Adipose tissue (tissue), 3 donors: ENCODE results near the gene LAMB4. TPM values are rescaled to one million over a fixed set of nuclear protein-coding genes. Genes with fewer than 3 reads are reported as not detected.
"Not testable (repeated sequence)": the region's sequence is repeated elsewhere in the genome, so short reads cannot be mapped to it uniquely, and the experiment has no call there.

Source experiments
- H3K27ac ChIP-seq: one replicate; pipeline ENCODE4 v1.5.1; 2013; ENCODE audit warnings: low read depth, low read length
- WGBS, 3 donors: extraction: QIAGEN DNeasy Blood & Tissue Kit; methylation state at CpG; one replicate each; pipeline ENCODE4 v1.1.7; 2013; 5-methylcytosine and 5-hydroxymethylcytosine counted together
- polyA plus RNA-seq, 3 donors: library from polyadenylated mRNA; stranded (reverse); fragments of 200-250 nt; gene quantifications; one replicate each; pipeline ENCODE4 v1.2.3, GENCODE V29; 2013
- donor health status: healthy with polysubstance abuse.
- donor health status: Bipolar disorder and iron deficiency.
- donor health status: healthy.

Gene LAMB4
- polyA plus RNA-seq, 3 donors = 0.13 to 0.17 TPM; not detected in 1

GRCh38 chr7:108033309-108033708 lies 96.9 kb downstream of the LAMB4 start:
- H3K27ac ChIP-seq = not testable (repeated sequence)
- 86 to 93% (median 92%) methylated on average over 8 of the region's 8 CpGs for WGBS, 3 donors

DNA sequence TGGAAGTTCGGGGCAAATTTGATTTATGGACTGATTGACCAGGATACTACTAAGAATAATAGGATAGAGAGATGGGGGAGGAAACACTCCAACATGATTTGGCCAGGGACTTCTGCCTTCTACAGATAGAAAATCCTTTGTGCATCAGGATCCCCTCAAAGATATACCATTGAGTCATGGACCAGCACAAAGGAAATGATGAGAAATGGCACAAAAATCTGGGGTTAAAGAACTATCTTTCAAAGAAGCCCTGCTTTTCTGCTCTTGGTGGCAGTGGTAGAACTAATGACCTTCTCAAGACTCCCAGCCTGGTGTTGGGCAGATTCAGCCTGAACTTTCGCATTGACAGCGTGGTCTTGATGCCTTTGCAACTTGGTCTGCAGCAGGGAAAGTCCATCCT lies 99.6 kb downstream of the LAMB4 start:
- H3K27ac ChIP-seq = no peak overlapping the region
- WGBS, 3 donors = 94 to 97% (median 95%) methylated on average over 3 of the region's 3 CpGs

DNA sequence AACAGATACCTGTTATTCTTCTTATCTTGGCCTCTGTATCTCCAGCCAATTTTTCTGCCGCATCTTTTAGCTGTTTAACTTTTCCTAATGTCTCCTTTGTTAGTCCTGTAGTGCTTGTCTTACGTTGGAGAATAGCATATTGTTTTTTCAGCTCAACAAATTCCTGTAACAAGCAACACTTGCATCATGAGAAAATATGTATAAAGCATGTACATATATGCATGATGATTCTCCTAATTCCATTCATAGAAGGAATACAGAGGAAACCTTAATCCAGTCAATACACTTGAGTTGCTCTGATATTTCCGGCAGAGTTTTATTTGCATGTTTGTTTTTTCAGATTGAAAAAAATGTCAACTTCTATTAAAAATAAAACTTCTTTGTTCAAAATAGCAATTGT lies 101.1 kb downstream of the LAMB4 start:
- whole genome bisulfite sequencing, 3 donors = 89 to 97% (median 93%) methylated on average over 3 of the region's 3 CpGs
- no peak overlapping the region for H3K27ac ChIP-seq

- H3K27ac ChIP-seq = no peak overlapping the region
- 47 to 89% (median 88%) methylated on average over 2 of the region's 2 CpGs for WGBS, 3 donors
These were observed 102.0 kb downstream of the LAMB4 start for GRCh38 chr7:108028111-108028510.

DNA sequence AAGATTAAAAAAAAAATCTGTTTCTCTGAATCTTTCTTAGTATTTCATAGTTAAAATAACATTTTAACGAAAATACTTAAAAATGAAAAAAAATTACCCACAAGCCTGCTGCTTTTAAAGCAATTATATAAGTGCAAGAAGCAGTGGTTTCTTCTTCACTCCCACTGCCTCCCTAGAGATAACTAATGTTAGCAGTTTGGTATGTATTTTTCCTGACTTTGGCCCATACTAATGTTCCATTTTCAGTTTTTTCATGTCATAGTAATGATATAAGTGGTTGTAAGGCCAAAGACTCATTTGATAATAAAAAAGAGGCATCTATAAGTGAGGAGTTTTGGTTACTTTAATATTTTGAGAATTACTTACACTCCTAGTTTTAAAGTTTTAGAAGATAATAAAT lies 102.9 kb downstream of the LAMB4 start:
- no peak overlapping the region for H3K27ac ChIP-seq
- whole genome bisulfite sequencing, 3 donors = 40 to 77% (median 56%) methylated on average over 1 of the region's 1 CpG

DNA sequence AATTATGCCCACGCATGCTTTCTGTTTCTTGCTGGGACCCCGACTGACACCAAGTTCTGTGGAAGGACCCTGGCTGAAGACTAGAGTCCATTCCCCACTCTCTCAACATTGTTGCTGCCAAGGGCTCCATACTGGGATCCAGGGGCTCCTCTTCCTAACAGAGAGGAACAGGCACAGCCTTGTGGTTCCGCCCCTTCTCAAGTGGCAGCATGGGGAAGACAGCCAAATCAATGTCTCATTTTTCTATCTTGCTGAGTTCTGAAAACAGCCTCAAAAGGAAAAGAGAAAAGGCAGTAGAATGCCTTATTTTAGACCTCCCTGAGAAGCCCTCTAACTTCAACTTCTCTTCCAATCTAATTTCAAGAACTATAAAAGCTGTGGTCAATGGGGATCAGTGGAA lies 103.5 kb downstream of the LAMB4 start:
- H3K27ac ChIP-seq = no peak overlapping the region
- 77 to 92% (median 80%) methylated on average over 3 of the region's 3 CpGs for WGBS, 3 donors

DNA sequence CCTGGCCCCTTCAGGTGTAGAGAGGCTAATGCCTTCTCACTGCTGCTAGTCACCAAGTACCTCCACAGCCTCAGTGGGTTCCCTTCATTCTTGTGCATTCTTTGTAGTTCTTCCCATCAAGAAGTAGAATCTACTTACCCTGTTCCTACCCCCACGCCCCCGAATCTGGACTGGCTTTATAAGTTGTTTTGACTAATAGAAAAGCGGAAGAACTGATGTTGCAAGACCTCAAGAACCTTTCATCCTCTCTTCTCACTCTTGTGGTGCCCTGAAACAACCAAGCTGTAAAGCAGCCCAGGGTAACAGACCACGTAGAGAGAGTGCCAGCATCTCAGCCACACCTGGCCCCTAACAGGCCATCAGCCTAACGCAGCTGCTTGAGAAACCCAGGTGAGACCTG lies 104.0 kb downstream of the LAMB4 start:
- WGBS, 3 donors = 80 to 98% (median 92%) methylated on average over 5 of the region's 5 CpGs
- H3K27ac ChIP-seq = no peak overlapping the region

DNA sequence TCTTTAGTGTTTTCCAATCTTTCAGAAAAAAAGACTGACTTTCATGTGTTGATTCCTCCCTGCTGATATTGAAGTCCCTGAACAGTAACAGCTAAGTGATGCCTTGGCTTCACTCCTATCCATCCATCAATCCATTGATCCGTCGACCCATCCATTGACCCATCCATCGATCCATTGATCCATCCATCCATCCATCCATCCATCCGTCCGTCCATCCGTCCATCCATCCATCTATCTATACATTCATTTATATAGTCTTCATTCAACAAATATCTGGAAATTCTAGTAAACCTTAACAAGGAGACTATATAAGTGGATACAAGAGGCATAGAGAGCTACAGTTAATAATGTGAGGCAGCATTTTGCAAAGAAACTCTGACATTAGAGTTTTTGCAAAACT lies 105.6 kb downstream of the LAMB4 start:
- WGBS, 3 donors = 87 to 92% (median 89%) methylated on average over 6 of the region's 6 CpGs
- no peak overlapping the region for H3K27ac ChIP-seq

- 69 to 93% (median 77%) methylated on average over 2 of the region's 2 CpGs for WGBS, 3 donors
- no peak overlapping the region for H3K27ac ChIP-seq
These were observed 109.6 kb downstream of the LAMB4 start for GRCh38 chr7:108020585-108020984.

DNA sequence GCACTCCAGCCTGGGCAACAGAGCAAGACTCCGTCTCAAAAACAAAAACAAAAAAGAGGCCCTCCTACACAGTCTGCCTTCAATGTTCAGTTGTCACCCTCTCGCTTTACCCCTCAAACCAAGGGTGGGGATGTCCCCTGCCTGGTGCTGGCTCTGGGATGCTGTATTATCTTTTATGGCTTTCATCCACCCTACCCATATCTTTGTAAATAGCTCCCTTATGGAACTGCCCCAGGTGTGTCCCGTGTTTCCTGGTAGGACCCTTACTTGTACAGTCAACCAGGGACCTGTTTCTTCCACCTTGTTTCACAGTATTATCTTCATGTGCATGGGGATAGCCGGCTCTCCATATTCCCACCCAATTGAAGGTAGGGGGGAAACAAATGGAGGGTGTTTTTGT lies 111.5 kb downstream of the LAMB4 start:
- no peak overlapping the region for H3K27ac ChIP-seq
- 91 to 94% (median 92%) methylated on average over 4 of the region's 4 CpGs for WGBS, 3 donors

DNA sequence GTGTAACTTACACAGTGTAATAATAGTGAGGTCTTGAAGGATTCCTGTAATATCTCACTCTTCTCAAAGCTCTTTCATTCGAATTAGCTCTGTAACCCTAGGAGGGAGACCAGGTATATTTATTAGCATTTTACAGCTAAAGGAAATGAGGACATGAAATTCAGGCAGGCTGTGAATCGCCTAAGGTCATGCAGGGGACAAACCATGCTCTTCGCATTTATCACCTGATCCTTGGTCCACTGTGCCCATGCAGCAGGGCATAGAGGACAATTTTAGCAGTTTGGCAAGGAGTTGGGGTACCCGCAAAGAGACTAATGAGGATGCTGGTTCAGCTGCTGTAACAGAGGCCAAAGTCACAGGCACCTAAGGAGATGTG lies 112.4 kb downstream of the LAMB4 start:
- 87 to 88% (median 87%) methylated on average over 4 of the region's 4 CpGs for WGBS, 3 donors
- no peak overlapping the region for H3K27ac ChIP-seq

GRCh38 chr7:108016841-108017775 lies 113.1 kb downstream of the LAMB4 start:
- WGBS, 3 donors = 44 to 74% (median 74%) methylated on average over 2 of the region's 2 CpGs
- H3K27ac ChIP-seq = no peak overlapping the region

- H3K27ac ChIP-seq = no peak overlapping the region
- 67 to 90% (median 88%) methylated on average over 2 of the region's 2 CpGs for WGBS, 3 donors
These were observed 114.4 kb downstream of the LAMB4 start for GRCh38 chr7:108015740-108016139.

GRCh38 chr7:108014747-108015682 lies 115.1 kb downstream of the LAMB4 start:
- no peak overlapping the region for H3K27ac ChIP-seq
- WGBS, 3 donors = 67 to 92% (median 85%) methylated on average over 6 of the region's 6 CpGs

DNA sequence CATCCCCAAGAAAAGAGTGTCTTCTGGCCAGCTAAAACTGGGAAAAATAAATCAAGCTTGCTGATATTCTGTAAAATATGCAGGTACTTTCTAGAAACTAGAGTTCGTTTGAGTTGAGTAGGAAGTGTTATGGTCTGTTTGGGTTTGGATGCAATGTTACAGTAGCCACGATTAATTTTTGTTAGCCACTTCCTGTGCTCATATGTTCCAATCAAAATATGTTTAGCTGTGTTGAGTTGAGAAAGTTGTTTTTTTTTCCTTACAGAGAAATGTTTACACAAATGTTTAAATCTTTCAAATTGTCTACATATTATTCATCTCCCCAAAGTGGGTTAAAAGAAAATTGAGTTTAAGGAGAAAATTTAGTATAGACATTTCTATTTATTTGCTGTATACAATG lies 115.9 kb downstream of the LAMB4 start:
- WGBS, 3 donors = 36 to 71% (median 39%) methylated on average over 2 of the region's 2 CpGs
- H3K27ac ChIP-seq = no peak overlapping the region

DNA sequence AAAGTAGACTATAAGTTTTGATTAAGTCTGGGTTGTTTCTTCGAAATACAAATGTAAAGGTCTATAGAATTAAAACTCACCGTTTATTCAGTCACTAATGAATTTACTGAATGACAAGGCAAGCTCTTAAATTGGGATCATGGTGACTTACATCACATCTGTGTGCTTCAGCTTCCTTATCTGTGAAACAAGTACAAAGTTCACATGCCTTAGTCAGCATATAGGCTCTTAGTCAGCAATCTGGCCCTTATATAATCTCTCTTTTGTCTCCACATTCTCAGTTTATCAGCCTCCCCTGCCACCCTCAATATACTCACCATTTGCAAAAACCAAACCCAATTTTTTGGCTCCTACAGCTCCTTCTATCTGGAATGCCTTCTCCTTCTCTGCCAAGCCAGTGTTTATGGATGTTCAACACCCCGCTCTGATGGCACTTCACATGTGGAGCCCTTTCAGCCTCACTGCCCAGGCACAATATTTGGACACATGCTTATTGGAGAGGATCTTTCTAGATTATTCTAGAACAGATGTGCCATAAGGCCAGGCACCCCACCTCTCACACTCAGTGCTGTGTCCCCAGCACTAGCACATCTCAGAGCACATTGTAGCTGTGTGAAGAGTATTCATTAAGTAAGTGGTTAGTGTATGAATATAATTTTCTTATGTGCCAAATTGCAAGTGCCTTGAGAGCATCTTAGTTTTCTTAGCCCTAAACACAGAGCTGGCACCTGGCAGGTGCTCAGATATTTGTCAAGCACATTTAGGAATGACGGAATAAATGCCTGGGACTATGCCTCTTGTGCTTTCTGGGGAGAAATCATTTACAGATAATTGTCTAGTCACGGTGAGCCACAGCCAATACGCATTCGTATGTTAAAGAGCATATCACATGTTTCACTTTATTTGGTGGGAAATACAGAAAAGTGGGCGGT lies 117.4 kb downstream of the LAMB4 start:
- H3K27ac ChIP-seq = no peak overlapping the region
- 81 to 92% (median 84%) methylated on average over 8 of the region's 8 CpGs for WGBS, 3 donors

GRCh38 chr7:108010377-108010776 lies 119.8 kb downstream of the LAMB4 start:
- 38 to 91% (median 91%) methylated on average over 1 of the region's 1 CpG for WGBS, 3 donors
- no peak overlapping the region for H3K27ac ChIP-seq

DNA sequence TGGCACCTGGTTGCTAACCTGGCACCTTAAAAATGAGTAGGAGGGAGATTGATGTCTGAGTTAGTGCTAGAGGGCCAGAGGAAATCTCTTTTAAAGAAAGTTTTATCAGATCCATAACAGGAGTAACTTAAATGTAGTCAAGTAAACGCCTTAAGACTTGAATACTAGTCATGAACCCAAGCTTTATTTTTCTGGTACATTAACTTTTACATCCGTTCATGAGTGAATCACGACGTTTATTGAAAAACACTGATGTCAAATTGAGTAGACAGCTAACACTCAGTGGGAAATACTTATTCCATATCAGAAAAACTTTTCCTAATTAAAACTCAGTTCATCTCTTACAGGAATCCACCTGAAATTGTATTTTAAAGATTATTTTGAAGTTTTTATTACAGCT lies 120.3 kb downstream of the LAMB4 start:
- WGBS, 3 donors = 87 to 90% (median 87%) methylated on average over 4 of the region's 4 CpGs
- no peak overlapping the region for H3K27ac ChIP-seq
